Keratinocyte (primary cell): ENCODE results near the gene UBE2QL1. TPM values are rescaled to one million over a fixed set of nuclear protein-coding genes. Genes with fewer than 3 reads are reported as not detected.

Experiments
- DNase-seq: peaks from one replicate; pipeline ENCODE4 v3.0.0-alpha.2; 2011; ENCODE audit warnings: low read depth, missing footprints, low spot score
- FAIRE-seq: peaks from 2 replicates; lab custom pipeline; 2011; peaks lifted over from hg19 to GRCh38; lab: Jason Lieb, UNC
- H2AFZ ChIP-seq: 2 replicates; pipeline ENCODE4 v1.6.0; 2012; ENCODE audit warnings: low read length, control low read depth, inconsistent platforms; ENCODE audit not compliant: control insufficient read depth
- H3K27ac ChIP-seq: 2 replicates; pipeline ENCODE4 v1.5.1; 2011; ENCODE audit warnings: low read length; ENCODE audit not compliant: control insufficient read depth, insufficient read depth
- H3K27me3 ChIP-seq: 3 replicates; pipeline ENCODE4 v1.6.0; 2011; ENCODE audit warnings: low read length; ENCODE audit not compliant: control insufficient read depth, insufficient read depth; ENCODE audit errors: extremely low read depth
- H3K36me3 ChIP-seq, 2 experiments: 2 replicates in 1 of 2; 3 replicates in 1 of 2; pipeline ENCODE4 v1.5.1; 2011; ENCODE audit warnings: low read length in 2 of 2, mild to moderate bottlenecking in 1 of 2; ENCODE audit not compliant: control insufficient read depth in 2 of 2, insufficient read depth in 2 of 2; ENCODE audit errors: extremely low read depth in 1 of 2
- H3K4me1 ChIP-seq: 3 replicates; pipeline ENCODE4 v1.5.1; 2011; ENCODE audit warnings: low read length; ENCODE audit not compliant: control insufficient read depth, insufficient read depth; ENCODE audit errors: extremely low read depth
- H3K4me2 ChIP-seq: 3 replicates; pipeline ENCODE4 v1.6.0; 2011; ENCODE audit warnings: low read depth, low read length; ENCODE audit not compliant: control insufficient read depth, insufficient read depth; ENCODE audit errors: extremely low read depth
- H3K4me3 ChIP-seq, 3 experiments: fragments of 200-600 bp in 1 of 3; sonication (generic) in 1 of 3; 2 replicates in 2 of 3; 3 replicates in 1 of 3; pipeline ENCODE4 v1.5.1; 2011 to 2016; ENCODE audit warnings: low read length in 3 of 3, mild to moderate bottlenecking in 3 of 3, control low read depth in 2 of 3, inconsistent platforms in 1 of 3, low read depth in 1 of 3, mixed read lengths in 1 of 3, mixed run types in 1 of 3, moderate library complexity in 1 of 3; ENCODE audit not compliant: control insufficient read depth in 2 of 3, insufficient read depth in 2 of 3; ENCODE audit errors: extremely low read depth in 1 of 3
- H3K79me2 ChIP-seq: 2 replicates; pipeline ENCODE4 v1.6.0; 2012; ENCODE audit warnings: low read length; ENCODE audit not compliant: control insufficient read depth, insufficient read depth
- H3K9ac ChIP-seq: 3 replicates; pipeline ENCODE4 v1.6.0; 2011; ENCODE audit warnings: low read length; ENCODE audit not compliant: control insufficient read depth, insufficient read depth; ENCODE audit errors: extremely low read depth
- H3K9me1 ChIP-seq: 3 replicates; pipeline ENCODE4 v1.6.0; 2011; ENCODE audit warnings: low read length; ENCODE audit not compliant: control insufficient read depth, insufficient read depth; ENCODE audit errors: extremely low read depth
- H3K9me3 ChIP-seq: 2 replicates; pipeline ENCODE4 v1.5.1; 2012; ENCODE audit warnings: low read depth, low read length; ENCODE audit not compliant: control insufficient read depth
- H4K20me1 ChIP-seq: 3 replicates; pipeline ENCODE4 v1.6.0; 2011; ENCODE audit warnings: low read length; ENCODE audit not compliant: control insufficient read depth, insufficient read depth; ENCODE audit errors: extremely low read depth
- CTCF ChIP-seq, 3 experiments: IDR thresholded peaks in 1 of 3; conservative IDR thresholded peaks in 1 of 3; optimal IDR thresholded peaks in 1 of 3; 2 replicates in 2 of 3; 3 replicates in 1 of 3; pipeline versions ENCODE3 to v1.5.1; 2011; ENCODE audit warnings: low read length in 3 of 3, mild to moderate bottlenecking in 3 of 3, moderate library complexity in 2 of 3, control low read depth in 1 of 3, inconsistent platforms in 1 of 3; ENCODE audit not compliant: insufficient read depth in 2 of 3; ENCODE audit errors: extremely low read depth in 1 of 3
- EZH2 ChIP-seq: IDR thresholded peaks from one replicate; pipeline ENCODE4 v1.6.1; 2012; ENCODE audit warnings: inconsistent platforms, mild to moderate bottlenecking, low read length, moderate library complexity
- dilution Hi-C: fragments of 300-500 bp; cut with MboI; formaldehyde crosslinking; loops from one replicate; pipeline ENCODE4 v1.7.0; 2020; ENCODE audit warnings: low sequenced_read_pairs; ENCODE audit not compliant: extremely low pct_ligation_motif_present
- polyA plus RNA-seq, 5 experiments: library from polyadenylated mRNA; depleted of rRNA in 3 of 5; stranded (reverse) in 3 of 5; stranded (forward) in 1 of 5; unstranded in 1 of 5; fragments of >200 nt; gene quantifications; 1 replicate in 1 of 5; 2 replicates in 3 of 5; 3 replicates in 1 of 5; pipeline versions ENCODE4 v1.2.1 to v1.2.3, GENCODE V29; 2011 to 2012; ENCODE audit warnings: missing spikeins in 2 of 5, low read depth in 1 of 5, low replicate concordance in 1 of 5

UBE2QL1 gene
- polyA plus RNA-seq, 1 donor (not counting 4 experiments of a cell fraction or from before 2014, with no cell fraction given) = not detected

GRCh38 chr5:6539060-6539459 is 90.4 kb downstream of the UBE2QL1 start:
- DNase-seq = no peak
- Histone ChIP-seq H3K9ac (no peak overlapping the region), H3K79me2 (no peaks in the 10 kb centered on the region), H4K20me1 (no peaks in the 10 kb centered on the region), H3K9me1 (no peaks in the 10 kb centered on the region), H3K4me3 (no peak overlapping the region), H3K4me2 (no peak overlapping the region), H3K27ac (no peak overlapping the region), H3K9me3 (no peaks in the 10 kb centered on the region), H3K4me1 (no peaks in the 10 kb centered on the region), H3K27me3 (no peaks in the 10 kb centered on the region), H2AFZ (no peak overlapping the region), H3K36me3 (no peaks in the 10 kb centered on the region)
- TF ChIP-seq CTCF (optimal IDR thresholded peaks at IDR 0.05 in 1 of 3, IDR thresholded peaks at IDR 0.05 in 1 of 3, conservative IDR thresholded peaks at IDR 0.05 in 1 of 3; ENCODE audit: extremely low read depth in 1 of 3, insufficient read depth in 2 of 3, low read length in 3 of 3) (no peak), EZH2 (no peak)
- no peak for FAIRE-seq
- dilution Hi-C loops = no loop called here

GRCh38 chr5:6540111-6540827 is 91.6 kb downstream of the UBE2QL1 start:
- Histone ChIP-seq H3K9ac (no peak overlapping the region), H3K27me3 (no peaks in the 10 kb centered on the region), H3K79me2 (no peaks in the 10 kb centered on the region), H3K9me3 (no peaks in the 10 kb centered on the region), H3K4me3 (no peak overlapping the region), H4K20me1 (no peaks in the 10 kb centered on the region), H3K4me1 (no peaks in the 10 kb centered on the region), H3K9me1 (no peaks in the 10 kb centered on the region), H3K27ac (no peak overlapping the region), H3K4me2 (no peak overlapping the region), H3K36me3 (no peaks in the 10 kb centered on the region), H2AFZ (no peak overlapping the region)
- dilution Hi-C loops = no loop called here
- TF ChIP-seq EZH2 (no peak), CTCF (optimal IDR thresholded peaks at IDR 0.05 in 1 of 3, IDR thresholded peaks at IDR 0.05 in 1 of 3, conservative IDR thresholded peaks at IDR 0.05 in 1 of 3; ENCODE audit: extremely low read depth in 1 of 3, insufficient read depth in 2 of 3, low read length in 3 of 3) (no peak)
- FAIRE-seq = no peak
- DNase-seq = no peak
